ENCODE results near the gene GLI1.
"Not testable (repeated sequence)": the region's sequence is repeated elsewhere in the genome, so short reads cannot be mapped to it uniquely, and the experiment has no call there.

The GLI1 gene

DNA sequence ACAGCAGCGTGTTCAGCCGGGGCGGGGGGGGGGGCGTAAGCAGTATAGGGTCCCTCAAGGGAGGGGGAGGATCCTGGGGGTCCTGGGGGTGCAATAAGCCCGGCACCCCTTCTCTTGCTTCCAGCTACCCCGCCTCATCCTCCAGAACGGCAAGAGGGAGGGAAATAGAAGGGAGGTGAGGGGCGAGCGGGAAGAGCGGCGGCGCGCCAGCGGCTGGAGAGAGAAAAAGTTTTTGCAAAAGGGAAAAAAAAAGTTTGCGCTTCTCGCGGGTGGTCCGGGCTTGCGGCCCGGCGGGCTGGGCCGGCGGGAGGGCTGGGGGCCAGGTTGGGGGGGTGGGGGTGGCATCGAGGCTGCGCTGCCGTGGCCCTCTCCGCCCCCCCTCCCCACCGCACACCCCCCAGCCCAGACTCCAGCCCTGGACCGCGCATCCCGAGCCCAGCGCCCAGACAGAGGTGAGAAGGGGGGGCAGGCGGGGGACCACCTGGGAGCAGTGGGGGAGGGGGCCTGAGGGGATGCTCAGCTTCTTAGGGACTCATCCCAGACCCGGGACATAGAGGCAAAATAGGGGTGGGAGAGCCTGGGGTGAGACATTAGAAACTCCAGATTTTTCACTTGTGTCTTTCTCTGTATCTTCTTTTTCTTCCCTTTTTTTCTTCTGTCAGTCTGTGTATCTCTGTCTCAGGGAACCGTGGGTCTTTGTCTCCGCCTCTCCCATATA, at the start of gene GLI1:
TSS of gene GLI1 (plus strand) at position 36 of the 718 bp plus-strand sequence. CDS start 3,907 bp downstream, outside the sequence.
- DNase-seq (ENCODE audit: low spot score) = no peak

DNA sequence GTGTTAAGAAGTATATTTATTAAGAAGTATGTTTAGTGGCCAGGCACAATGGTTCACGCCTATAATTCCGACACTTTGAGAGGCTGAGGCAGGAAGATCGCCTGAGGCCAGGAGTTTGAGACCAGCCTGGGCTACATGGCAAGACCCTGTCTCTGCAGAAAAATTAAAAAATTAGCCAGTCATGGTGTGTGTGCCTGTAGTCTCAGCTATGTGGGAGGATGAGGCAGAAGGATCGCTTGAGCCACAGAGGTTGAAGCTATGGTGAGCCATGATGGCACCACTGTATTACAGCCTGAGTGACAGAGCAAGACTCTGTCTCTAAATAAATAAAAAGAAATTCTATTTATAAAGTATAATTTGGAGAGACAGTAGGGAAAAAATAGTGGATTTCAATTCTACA, 49.1 kb upstream of the GLI1 start:
- no peak for DNase-seq (ENCODE audit: low spot score)

DNA sequence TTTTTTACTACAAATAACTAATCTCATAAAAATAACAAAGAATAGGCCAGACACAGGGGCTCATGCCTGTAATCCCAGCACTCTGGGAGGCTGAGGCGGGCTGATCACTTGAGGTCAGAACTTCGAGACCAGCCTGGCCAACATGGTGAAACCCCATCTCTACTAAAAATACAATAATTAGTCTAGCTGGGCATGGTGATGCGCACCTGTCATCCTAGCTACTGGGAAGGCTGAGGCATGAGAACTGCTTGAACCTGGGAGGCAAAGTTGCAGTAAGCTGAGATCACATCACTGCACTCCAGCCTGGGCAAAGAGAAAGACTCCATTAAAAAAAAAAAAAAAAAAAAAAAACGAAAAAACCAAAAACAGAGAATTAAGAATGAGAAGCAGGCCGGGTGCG, 45.4 kb upstream of the GLI1 start:
- DNase-seq (ENCODE audit: low spot score) = not testable (repeated sequence)

DNA sequence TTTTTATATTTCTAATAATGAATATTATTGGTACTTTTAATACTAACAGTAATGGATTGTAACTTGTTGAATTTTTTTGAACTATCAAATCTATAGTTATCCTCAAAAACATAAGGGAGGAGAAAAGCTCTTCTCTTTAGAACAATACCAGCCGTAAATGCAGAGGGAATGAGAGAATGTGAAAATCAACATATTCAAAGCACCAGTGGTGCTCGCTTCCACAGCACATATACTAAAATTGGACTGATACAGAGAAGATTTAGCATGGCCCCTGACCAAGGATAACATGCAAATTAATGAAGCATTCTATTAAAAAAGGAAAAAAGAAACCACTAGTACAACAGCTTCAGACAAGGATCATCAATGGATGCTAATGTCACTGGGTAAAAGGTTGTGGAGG, 44.5 kb upstream of the GLI1 start:
- no peak for DNase-seq (ENCODE audit: low spot score)

DNA sequence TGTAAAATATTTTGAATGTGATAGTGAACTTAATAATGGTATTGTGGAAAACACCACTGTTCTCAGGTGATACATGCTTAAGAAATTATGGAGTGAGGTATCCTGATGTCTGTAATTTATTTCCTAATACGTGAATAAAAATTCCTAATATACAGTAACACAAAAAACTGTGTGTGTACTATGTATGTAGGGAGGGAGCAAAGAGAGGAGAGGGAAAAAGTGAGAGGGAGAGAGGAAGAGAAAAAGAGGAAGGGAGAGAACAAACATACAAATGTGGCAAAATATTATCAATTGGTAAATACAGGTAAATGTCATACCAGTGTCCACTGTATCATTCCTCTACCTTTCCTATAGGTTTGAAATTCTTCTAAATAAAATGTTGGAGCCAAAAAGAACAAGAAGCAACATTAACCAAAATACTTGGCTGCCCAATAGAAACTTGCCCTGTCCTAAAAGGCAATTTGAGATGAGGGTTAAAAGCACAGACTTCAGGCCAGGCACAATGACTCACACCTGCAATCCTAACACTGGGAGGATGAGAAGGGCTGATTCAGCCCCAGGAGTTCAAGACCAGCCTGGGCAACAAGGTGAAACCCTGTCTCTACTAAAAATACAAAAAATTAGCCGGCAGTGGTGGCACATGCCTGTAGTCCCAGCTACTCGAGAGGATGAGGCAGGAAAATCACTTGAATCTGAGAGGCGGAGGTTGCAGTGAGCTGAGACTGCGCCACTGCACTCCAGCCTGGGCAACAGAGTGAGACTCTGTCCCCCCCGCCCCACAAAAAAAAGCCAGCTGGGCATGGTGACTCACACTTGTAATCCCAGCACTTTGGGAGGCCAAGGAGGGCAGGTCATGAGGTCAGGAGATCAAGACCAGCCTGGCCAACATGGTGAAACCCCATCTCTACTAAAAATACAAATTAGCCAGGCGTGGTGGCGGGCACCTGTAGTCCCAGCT, 43.3 kb upstream of the GLI1 start:
- no peak for DNase-seq (ENCODE audit: low spot score)

DNA sequence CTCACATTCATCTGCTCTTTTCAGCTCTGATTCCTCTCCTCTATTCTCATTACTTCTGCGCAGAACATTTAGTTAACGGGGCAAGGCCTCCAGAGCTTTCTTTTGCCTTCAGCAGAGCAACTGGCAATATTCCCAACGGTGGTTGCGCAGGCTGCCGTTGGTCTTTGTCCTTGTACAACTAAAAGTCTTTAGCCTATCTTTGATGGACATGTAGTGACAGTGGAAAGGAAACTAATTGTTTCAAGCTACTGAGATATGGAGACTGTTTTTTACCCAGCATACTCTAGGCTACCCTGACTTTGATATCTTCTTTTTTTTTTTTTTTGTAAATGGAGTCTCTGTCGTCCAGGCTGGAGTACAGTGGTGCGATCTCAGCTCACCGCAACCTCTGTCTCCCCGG, 41.3 kb upstream of the GLI1 start:
- no peak for DNase-seq (ENCODE audit: low spot score)

DNA sequence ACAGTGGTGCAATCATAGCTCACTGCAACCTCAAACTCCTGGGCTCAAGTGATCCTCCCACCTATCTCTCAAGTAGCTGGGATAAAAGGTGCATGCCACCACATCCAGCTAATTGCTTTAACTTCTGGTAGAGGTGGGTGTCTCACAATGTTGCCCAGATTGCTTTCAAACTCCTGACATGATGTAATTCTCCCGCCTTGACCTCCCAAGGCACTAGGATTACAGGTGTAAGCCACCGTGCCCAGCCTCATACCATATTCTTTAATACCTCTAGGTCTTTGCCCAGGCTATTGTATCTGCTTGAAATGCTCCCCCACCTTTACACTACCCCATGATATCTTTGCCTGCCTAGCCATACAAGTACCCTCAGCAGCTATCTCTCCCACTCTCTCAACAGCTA, 40.1 kb upstream of the GLI1 start:
- DNase-seq (ENCODE audit: low spot score) = no peak

DNA sequence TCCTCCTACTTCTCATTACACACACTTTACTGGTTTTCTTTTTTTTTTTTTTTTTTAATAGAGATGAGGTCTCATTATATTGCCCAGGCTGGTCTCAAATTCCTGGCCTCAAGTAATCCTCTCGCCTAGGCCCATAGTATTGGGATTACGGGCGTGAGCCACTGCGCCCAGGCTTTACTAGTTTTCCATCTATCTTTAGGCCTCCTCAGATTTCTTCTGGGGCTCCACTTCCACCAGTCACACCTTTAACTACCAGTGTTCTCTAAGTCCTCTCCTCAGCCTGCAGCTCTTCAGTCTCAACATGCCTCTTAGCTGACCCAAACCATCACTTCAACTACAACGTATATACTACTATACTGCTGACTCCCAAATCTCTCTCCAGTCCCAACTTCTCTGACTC, 39.1 kb upstream of the GLI1 start:
- DNase-seq (ENCODE audit: low spot score) = no peak

DNA sequence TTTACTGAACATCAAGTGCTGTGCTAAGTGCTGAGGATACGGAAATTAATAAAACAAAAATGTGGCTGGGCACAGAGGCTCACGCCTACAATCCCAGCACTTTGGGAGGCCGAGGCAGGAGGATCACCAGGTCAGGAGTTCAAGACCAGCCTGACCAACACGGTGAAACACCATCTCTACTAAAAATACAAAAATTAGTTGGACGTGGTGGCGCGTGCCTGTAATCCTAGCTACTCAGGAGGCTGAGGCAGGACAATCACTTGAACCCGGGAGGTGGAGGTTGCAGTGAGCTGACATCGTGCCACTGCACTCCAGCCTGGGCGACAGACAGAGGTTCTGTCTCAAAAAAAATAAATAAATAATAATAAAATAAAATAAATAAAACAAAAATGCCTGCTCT, 32.6 kb upstream of the GLI1 start:
- not testable (repeated sequence) for DNase-seq (ENCODE audit: low spot score)

DNA sequence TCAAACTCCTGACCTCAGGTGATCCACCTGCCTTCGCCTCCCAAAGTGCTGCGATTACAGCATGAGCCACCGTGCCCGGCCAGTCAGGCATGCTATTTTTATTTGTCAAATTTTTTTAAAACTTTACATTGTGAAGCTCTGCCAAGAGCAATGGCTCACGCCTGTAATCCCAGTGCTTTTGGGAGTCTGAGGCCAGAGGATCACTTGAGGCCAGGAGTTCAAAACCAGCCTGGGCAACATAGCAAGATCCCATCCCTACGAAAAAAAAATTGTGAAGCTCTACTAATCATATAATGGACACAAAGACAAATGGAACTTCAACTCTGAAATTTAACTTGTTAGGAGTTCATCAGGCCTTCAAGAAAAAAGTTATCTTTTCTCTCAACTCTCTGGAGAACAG, 30.6 kb upstream of the GLI1 start:
- DNase-seq (ENCODE audit: low spot score) = no peak

DNA sequence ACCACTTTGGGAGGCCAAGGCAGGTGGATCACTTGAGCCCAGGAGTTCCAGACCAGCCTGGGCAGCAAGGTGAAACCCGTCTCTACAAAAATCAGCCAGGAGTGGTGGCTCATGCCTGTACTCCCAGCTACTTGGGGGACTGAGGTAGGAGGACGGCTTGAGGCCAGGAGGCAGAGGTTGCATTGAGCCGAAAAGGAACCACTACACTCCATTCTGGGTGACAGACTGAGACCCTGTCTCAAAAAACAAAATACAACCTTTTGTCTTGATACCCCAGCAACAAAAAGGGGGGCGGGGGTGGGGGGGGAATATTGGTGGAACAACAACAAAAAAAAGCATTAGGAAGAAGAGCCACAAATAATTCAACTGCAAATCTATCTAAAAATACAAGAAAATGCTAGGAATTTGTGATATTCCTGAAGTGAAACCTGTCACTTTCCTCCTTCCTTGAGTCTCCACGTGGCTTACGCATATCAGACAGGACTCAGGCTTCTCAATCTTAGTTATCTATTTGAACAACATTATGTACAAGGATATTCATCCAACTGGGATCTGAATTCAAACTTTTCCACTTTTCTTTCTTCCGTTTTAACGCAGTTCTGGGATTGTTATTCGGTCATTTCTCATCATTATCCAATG, 30.0 kb upstream of the GLI1 start:
- no peak for DNase-seq (ENCODE audit: low spot score)

DNA sequence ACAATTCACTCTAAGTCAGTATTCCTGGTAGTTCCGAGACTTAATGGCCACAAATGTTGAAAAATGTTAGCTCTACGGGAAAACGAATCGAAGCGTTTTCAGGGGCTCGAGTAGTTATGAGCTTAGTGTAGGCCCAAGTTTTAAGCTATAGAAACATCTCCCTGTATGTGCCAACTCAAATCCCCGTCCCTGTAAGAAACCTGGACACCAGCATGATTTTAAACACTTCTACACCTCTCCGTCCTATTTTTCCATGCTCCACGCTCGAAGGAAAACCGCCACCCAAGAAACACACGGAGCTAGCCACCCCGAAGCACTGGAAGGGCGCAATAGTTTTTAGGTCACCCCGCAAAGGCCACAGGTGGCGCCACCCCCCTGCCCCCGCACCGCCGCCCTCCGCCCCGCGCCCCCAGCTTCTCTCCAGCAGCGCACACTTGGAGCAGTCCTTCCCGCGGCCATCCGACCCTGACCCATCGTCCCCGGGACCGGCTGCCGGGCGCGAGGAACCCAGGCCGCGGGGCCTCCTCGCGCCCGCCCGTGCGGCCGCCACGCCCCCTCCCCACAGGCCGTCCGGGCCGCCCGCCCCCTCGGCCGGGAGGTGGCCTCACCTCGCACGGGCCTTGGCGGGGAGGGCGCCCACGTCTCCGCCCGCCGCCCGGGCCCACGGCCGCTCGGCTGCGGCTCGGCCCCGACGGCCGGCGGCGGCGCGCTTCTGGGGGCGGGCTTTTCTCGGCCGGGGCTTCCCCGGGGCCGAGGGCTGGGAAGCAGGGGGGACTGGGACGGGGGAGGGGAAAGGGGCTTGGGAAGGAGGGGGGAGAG, 29.3 kb upstream of the GLI1 start:
- DNase-seq (ENCODE audit: low spot score) = no peak

DNA sequence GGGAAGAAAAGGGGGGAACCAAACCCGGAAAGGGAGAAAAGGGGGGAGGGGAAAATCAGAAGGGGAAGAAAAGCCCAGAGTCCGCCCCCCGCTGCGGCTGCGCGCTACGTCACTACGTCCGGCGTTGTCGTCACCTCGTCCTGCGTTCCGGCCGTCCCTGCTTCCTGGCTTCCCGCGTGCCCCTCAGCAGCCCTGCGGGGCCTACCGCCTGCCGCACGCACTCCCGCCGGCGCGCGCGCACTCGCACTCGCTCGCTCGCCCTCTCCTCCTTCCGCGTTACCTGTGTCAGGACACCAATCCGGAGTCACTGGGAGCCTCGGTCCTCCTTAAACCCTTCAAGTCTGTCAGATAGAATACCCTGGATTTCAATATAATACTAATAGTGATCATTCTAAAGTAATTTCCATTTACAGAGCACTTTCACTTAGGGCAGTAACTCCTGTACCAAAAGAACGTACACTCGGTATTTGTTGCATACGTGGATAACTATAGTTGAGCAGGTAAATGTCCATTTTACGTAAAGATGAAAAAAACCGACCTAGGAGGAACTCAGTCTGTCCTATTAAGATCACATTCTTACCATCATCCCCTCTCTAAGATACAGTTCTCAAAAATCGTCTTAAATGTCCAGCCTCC, 28.5 kb upstream of the GLI1 start, which contains the start of gene R3HDM2:
TSS of gene R3HDM2 (minus strand) at position 113 of the 636 bp plus-strand sequence. CDS start 120,615 bp downstream, outside the sequence.
- peak; percentile 93 for DNase-seq (ENCODE audit: low spot score)

DNA sequence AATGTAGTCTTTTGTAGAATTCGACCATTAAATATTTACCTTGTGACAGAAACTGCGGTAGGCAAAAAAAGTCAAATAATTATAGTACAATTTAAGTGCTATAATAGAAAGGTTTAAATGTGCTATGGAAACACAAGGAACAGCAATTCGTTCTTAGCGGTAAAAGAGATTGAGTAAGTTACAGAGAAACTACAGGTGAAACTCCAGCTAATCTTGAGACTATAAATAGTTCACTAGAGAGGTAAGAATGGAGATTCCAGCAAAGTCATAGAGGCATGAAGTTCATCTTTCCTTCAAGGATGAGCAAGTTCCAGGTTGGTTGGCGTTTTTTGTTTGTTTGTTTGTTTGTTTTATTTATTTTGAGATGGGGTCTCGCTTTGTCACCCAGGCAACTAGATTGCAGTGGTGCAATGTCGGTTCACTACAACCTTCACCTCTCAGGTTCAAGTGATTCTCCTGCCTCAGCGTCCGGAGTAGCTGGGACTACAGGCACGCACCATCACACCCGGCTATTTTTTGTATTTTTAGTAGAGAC, 27.9 kb upstream of the GLI1 start:
- no peak for DNase-seq (ENCODE audit: low spot score)

DNA sequence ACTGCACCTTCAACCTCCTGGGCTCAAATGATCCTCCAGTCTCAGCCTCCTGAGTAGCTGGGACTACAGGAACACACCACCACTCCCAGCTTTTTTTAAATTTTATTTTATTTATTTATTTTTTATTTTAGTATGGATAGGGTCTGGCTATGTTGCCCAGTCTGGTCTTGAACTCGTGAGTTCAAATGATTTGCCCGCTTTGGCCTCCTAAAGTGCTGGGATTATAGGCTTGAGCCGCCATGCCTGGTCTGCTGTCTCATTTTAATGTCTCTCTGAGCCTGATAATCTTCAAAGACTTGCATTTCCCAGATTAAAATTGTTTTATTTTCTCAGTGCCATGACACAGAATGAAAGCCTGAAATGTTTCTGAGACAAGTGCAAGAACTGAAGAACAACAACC, 26.2 kb upstream of the GLI1 start:
- DNase-seq (ENCODE audit: low spot score) = no peak

DNA sequence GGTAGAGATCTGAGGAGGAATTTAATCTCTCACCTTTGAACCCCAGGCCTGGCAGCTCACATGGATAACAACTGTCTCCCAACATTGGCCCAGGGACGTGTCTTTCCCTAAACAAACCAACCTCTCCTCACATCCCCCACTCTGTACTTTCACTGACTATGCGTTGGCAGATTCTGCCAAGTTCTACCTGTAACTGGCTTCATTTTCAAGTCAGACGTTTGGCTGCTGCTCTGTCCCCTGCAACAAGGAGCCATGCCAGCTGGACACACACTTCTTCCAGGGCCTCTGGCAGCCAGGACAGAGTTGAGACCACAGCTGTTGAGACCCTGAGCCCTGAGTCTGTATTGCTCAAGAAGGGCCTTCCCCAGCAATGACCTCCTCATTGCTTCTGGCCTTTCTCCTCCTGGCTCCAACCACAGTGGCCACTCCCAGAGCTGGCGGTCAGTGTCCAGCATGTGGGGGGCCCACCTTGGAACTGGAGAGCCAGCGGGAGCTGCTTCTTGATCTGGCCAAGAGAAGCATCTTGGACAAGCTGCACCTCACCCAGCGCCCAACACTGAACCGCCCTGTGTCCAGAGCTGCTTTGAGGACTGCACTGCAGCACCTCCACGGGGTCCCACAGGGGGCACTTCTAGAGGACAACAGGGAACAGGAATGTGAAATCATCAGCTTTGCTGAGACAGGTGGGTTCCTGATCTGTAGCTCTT, 24.9 kb upstream of the GLI1 start, which contains the start of gene INHBC:
TSS of gene INHBC (plus strand) at position 268 of the 707 bp plus-strand sequence. CDS start at position 371, 103 bp downstream.
- DNase-seq (ENCODE audit: low spot score) = no peak

DNA sequence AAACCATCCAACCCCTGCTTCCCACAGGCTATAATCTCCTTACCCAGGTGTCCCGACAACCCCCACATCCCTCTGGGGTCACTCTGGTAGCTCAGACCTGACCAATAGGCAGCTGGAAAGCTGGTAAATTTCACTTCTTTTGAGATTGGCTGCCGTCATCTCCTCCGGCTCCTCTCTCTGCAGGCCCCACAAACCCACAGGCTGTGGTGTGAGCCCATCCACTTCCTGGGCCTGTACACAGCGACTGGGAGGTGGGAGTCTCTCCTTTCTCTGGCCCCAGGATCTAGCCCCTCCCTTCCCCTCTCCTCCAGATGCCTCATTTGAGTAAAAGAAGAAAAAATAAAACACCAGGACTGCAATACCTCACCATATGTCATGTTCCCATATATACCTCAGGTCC, 24.3 kb upstream of the GLI1 start:
- no peak for DNase-seq (ENCODE audit: low spot score)

DNA sequence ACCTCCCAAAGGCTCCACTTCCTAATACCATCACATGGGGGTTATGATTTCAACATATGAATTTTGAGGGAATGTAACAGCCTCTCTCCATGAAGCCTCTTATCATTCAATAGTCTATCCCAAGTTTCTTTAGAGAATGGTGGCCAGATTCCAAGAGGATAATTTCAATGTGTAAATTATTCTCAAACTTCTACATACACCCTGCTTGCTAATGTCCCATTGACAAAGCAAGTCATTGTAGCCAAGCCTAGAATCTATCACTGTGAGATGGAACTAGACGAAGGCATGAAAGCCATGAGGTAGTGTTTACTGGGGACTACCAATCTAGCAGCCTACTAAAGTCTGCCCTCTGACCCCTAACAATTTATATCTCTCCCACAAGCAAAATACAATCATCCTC, 21.2 kb upstream of the GLI1 start:
- no peak for DNase-seq (ENCODE audit: low spot score)

DNA sequence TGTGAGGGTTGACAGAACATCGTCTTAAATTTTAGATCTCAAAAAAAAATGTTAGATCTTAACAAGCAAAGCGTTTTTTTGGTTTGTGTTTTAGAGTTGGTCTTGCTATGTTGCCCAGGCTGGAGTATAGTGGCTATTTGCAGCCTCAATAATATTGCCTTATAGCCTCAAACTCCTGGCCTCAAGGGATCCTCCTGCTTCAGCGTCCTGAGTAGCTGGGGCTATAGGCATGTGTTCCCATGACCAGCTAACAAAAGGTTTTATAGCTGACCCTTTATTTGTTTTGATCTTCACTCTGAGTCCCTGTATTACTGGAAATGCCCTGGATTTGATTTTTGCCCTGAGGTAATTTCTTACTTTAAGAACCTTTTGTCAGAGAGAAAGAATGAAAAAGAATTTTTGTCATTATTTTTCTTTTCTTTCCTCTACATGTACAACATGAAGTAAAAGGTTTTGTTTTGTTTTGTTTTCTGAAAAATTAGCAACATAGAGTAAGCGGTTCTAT, 19.8 kb upstream of the GLI1 start:
- DNase-seq (ENCODE audit: low spot score) = no peak

DNA sequence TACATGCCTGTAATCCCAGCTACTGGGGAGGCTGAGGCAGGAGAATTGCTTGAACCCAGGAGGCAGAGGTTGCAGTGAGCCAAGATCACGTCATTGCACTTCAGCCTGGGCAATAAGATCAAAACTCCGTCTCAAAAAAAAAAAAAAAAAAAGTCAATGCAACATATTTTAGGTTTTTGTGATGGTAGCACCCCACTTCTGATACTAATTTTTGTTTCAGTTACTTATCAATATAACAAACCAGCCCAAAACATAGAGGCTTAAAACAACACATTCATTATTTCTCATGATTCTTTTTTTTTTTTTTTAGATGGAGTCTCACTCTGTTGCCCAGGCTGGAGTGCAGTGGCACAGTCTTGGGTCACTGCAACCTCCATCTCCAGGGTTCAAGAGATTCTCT, 18.2 kb upstream of the GLI1 start:
- DNase-seq (ENCODE audit: low spot score) = not testable (repeated sequence)
